ENCODE results near the gene PPP2R2C.

The PPP2R2C gene

DNA sequence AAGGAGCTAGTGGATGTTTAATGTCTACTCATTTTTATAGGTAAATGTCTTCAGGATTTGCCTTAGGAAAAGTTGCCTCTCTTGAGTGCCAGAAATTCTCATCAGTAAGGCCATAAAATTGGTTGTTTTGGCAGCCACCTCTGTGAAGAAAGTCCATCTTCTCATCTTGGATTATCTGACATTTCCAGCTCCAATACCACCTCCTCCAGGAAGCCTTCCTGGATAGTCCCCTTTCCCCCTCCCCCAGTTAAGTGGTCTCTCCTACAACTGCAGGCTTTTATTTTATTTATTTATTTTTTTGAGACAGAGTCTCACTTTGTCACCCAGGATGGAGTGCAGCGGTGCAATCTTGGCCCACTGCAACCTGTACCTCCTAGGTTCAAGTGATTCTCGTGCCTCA is 87.1 kb downstream of the PPP2R2C start:
- TF ChIP-seq ZFX (IDR thresholded peaks at IDR 0.05; ENCODE audit: borderline replicate concordance), result no peak
- TF ChIP-seq, protein P1, sequence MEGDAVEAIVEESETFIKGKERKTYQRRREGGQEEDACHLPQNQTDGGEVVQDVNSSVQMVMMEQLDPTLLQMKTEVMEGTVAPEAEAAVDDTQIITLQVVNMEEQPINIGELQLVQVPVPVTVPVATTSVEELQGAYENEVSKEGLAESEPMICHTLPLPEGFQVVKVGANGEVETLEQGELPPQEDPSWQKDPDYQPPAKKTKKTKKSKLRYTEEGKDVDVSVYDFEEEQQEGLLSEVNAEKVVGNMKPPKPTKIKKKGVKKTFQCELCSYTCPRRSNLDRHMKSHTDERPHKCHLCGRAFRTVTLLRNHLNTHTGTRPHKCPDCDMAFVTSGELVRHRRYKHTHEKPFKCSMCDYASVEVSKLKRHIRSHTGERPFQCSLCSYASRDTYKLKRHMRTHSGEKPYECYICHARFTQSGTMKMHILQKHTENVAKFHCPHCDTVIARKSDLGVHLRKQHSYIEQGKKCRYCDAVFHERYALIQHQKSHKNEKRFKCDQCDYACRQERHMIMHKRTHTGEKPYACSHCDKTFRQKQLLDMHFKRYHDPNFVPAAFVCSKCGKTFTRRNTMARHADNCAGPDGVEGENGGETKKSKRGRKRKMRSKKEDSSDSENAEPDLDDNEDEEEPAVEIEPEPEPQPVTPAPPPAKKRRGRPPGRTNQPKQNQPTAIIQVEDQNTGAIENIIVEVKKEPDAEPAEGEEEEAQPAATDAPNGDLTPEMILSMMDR (IDR thresholded peaks at IDR 0.05), result no peak
- no peak overlapping the region for H3K27ac ChIP-seq

DNA sequence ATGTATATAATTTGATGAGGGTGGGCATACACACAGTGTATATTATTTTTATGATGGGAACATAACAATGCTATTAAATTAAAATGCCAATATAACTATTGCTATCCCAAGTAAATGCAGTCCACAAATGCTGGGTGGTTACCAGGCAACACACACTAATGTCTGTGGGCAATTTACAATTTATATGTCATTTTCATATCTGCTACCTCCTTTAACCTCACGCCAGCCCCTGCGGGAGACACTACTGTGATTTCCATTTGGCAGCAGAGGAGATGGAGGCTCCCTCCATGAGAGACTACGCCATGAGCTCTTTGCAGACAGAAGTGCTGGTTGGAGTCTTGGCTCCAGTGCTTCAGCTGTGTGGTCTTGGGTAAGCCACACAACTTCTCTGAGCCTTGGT is 87.9 kb downstream of the PPP2R2C start:
- TF ChIP-seq ZFX (IDR thresholded peaks at IDR 0.05; ENCODE audit: borderline replicate concordance), result no peak
- TF ChIP-seq, protein P1 (IDR thresholded peaks at IDR 0.05), result no peak
- no peak overlapping the region for H3K27ac ChIP-seq

DNA sequence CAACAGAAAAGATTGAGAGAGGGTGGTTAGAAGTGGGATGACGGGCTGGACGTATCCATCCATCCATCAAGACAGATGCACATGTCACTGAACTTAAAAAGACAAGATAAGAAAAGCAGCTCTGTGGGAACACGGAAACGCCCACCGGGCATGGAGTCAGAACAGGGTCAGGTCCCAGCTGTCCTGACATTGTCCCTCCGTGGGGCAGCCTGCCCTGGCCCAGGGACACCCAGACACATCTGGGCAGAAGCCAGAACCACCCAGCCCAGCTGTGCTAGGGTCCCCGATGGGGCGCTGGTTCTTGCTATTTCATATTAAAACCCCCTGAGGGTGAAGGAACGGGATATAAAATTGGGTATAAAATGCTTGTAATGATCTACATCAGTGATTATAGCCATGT is 88.5 kb downstream of the PPP2R2C start:
- no peak overlapping the region for H3K27ac ChIP-seq
- TF ChIP-seq, protein P1 (IDR thresholded peaks at IDR 0.05), result no peak
- no peak for TF ChIP-seq ZFX (IDR thresholded peaks at IDR 0.05; ENCODE audit: borderline replicate concordance)

DNA sequence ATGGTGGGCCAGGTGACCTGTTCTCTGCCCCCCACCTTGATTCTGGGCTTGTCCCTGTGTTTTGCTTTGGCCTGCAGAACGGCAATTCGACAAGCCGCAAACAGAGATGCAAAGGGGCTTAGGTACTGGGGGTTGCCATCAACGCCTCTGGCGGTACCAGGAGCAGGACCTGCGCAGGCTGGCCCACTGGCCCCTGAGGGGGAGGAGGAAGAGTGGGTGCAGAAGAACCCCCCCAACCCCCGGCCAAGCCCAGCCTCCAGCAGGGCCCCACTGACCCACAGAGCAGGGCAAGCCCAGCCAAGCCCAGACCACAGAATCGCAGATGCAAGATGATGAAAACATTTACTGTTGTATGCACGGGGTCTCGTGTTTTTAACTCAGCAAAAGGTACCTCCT is 89.4 kb downstream of the PPP2R2C start:
- no peak overlapping the region for H3K27ac ChIP-seq
- no peak for TF ChIP-seq ZFX (IDR thresholded peaks at IDR 0.05; ENCODE audit: borderline replicate concordance)
- TF ChIP-seq, protein P1 (IDR thresholded peaks at IDR 0.05), result no peak

DNA sequence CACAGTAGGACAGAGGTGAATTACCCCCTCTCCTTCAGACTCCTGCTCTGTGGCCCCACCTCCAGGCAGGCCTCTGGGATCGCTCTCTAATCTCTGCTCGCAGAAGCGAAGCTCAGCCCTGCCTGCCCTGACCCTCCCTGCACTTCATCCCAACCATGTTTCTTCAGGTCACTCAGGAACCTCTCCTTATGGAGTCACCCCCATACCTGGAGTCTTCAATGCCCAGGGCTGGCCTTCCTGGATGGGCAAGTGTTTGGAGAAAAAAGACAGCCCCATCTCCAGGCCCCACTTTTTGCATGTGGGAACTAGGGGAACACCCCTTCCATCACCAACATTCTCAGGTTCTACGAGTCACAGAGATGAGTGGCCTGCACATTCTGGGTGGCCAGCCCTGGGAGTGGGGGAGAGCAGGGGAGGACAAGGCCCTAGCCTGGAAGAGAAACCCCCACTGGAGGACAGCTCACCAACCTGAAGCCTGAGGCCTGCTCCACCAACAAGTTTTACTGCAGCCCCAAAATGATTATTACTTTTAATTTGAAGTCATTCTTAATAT is 90.8 kb downstream of the PPP2R2C start:
- no peak overlapping the region for H3K27ac ChIP-seq
- no peak for TF ChIP-seq ZFX (IDR thresholded peaks at IDR 0.05; ENCODE audit: borderline replicate concordance)
- TF ChIP-seq, protein P1 (IDR thresholded peaks at IDR 0.05), result no peak

DNA sequence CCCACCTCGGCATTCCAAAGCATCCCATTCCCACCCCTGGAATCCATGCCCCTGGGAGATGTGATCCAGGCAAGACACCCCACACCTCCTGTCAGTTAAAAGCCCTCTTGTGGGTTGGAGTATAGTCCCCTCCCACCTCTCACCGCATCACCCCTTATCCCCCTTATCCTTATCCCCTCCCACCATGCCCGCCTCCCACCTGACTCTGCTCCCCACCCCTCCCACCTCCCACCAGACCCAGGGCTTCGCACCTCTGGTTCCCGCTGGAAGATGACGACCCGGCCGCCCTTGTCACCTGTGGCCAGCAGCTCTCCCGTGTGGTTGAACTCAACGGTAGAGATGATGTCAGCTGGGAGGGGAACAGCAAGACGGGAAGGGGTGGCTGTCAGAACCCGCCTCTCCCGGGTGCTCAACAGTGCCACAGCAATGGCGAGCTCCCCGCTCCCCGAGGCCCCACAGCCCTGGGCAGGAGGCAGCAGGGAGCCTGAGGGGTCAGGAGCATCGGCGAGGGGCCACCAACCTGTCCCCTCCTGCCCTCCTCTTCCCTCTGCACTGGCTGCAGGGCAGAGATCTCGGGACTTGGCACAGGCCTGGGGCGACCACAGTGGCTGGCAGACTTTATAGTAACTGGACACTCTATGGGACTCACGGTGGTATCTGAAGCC is 91.5 kb downstream of the PPP2R2C start:
- no peak overlapping the region for H3K27ac ChIP-seq
- TF ChIP-seq, protein P1 (IDR thresholded peaks at IDR 0.05), result no peak
- no peak for TF ChIP-seq ZFX (IDR thresholded peaks at IDR 0.05; ENCODE audit: borderline replicate concordance)
